Left colon (tissue), 2 donors: ENCODE data around the gene CGN. TPM values are rescaled to one million over a fixed set of nuclear protein-coding genes. Genes with fewer than 3 reads are reported as not detected.

Experiments
- ATAC-seq: fragments of 200-7000 bp; cut with Tn5 transposase; one replicate; pipeline ENCODE4 v1.9.1; 2020; ENCODE audit warnings: mild to moderate bottlenecking, moderate library complexity
- DNase-seq, 2 donors: peaks; one replicate each; pipeline ENCODE4 v3.0.0-alpha.2; 2020
- intact Hi-C, 2 donors: fragments of 100-400 bp; cut with DNase I in 1 of 2; cut with micrococcal nuclease in 1 of 2; formaldehyde crosslinking; loops; one replicate each; pipeline versions ENCODE4 v1.11.2 to v1.14.0; 2022; cut with DNase I, micrococcal nuclease
- microRNA-seq, 2 donors: library from miRNA; unstranded; fragments of <30 nt; microRNA quantifications; one replicate each; pipeline versions ENCODE4 v1.1.0 to v1.2.0, GENCODE V29; 2020
- total RNA-seq, 2 donors: library from RNA; stranded (reverse); fragmentation: NEBNext Ultra II Directional; extraction: Animal tissue kit (Norgen Biotek cat#: 25700); gene quantifications; one replicate each; pipeline ENCODE4 v1.2.1, GENCODE V29; 2021
- donor health status: DM: no; HTN: no; CAD: no.
- donor health status: DM: yes; HTN: yes; CAD: no.

The CGN gene
- total RNA-seq, 2 donors from 2014 or later: 182 to 188 TPM

- ATAC-seq (peak; percentile 57), DNase-seq (no peak)
- intact Hi-C loops: no loop called here
Measured at GRCh38 chr1:151574575-151575529, 63.7 kb downstream of the CGN start.

GRCh38 chr1:151577173-151577572, 66.0 kb downstream of the CGN start:
- DNase-seq: no peak
- ATAC-seq: no peak
- intact Hi-C loops: no loop called here

DNA sequence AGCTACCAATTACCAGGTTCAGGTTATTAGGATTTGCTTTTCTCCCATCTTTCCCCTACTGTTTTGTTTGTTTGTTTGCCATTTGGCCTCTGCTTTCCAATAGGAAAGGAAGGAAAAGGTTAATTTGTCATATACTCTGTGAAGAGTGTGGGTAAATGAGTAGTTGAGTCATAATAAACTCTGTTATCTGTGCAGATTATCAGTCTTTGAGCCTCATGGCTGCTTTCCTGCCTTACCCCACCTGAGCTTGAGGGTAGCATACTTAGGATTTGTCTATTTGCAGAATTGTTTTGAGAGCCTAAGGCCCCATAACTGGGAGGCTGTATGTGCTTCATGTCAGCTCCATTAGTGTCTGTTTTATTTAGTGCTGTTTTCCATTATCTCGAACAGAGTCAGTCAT, 67.8 kb downstream of the CGN start:
- intact Hi-C loops: no loop called here
- ATAC-seq (no peak), DNase-seq (no peak)

DNA sequence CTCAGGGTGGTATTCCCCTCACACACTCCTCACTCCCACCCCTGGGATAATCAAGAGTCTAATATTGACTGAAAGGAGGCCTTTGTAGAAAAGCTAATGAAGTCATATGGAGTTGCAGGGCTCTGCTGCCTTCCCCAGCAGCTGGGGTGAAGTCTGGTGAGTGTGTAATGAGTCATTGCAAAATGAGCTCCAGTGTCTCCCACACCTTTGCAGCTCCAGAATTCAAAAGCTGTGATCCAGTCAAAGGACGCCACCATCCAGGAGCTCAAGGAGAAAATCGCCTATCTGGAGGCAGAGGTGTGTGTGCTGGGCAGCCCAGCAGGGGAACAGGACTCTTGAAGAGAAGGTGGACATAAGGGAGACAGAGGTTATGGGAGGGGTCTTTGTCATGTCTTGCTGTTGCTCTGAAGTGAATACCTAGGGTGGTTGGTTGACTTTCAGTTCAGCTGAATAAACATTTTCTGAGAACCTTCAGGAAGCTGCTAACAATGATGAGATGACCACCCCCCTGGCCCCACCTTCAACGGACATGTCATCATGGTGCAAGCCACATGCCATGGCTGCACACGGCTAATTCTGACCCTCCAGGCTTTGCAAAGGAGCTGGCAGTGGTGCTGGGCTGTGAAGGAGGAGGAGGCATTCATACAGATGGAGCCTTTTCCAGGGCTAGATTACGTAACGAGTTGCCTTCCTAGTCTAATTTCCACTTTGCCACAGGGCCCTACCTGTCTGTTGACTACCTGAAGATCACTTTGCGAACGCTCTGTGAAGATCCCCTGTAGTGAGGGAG, 68.4 kb downstream of the CGN start:
- intact Hi-C loops: no loop called here
- no peak for DNase-seq
- ATAC-seq: no peak

GRCh38 chr1:151581451-151581850, 70.3 kb downstream of the CGN start:
- no peak for ATAC-seq

DNA sequence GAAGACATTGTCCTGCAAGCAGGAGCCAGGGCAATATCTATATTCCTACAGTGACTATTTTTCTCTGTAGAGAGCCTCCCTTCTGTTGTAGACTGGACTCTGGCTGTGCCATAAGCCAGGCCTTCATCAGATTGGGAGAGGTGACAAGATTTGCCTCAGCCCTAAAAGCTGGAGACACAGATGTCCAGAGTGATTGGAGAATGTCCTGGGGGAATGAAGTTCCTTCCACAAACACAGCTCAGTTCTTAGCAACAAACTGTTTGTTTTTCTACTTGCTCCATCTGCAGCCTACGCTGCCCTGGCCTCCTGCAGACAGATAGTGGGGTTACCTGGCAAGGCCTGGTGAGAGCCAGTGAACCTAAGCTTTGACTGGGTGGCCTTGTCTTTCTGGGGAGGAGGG, 70.7 kb downstream of the CGN start:
- DNase-seq: no peak
- intact Hi-C loops: no loop called here
- ATAC-seq: no peak

More at GRCh38 chr1:151581451-151581850, 70.3 kb downstream of the CGN start:
- intact Hi-C loops: no loop called here
- DNase-seq: no peak

DNA sequence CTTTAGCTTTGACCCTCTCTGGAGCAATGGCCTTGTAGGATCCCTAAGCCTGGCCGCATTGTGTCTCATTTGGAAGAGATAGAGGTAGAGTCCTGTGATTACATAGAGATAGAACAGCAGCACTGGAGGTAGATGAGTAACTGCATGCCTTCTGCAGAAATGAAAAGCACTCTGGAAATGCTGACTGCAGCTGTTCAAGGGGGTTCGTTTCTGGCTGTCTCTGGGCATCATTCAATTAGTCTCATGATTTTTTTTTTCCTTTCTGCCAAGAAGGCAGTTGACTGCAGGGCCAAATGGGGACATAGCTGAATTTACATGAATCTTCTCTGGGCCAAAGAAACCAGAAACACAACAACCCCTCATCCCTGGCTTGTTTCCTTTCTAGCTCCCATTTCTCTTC, 72.6 kb downstream of the CGN start:
- ATAC-seq (no peak), DNase-seq (no peak)
- intact Hi-C loops: no loop called here

DNA sequence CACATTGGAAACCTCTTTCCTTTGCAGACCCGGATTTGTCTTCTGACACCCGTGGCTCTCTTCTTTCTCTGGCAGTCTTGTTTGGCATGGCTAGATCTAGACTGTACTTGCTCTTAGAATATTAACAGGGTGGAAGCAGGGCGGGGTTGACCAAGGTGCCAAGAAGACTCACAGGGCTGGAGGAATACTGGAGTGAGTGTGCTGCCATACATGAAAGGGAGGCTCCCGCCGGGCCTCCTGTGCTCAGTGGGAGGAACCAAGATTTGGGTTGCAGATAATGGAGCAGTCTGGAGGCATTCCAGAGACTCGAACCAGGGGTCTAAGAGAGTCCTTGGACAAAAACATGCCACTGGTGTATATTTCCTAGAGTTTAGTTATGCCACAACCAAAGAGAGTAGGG, 73.1 kb downstream of the CGN start:
- ATAC-seq (peak; percentile 83), DNase-seq (peak in 1 of 2 donors; percentile 39)
- intact Hi-C loops: no loop called here

DNA sequence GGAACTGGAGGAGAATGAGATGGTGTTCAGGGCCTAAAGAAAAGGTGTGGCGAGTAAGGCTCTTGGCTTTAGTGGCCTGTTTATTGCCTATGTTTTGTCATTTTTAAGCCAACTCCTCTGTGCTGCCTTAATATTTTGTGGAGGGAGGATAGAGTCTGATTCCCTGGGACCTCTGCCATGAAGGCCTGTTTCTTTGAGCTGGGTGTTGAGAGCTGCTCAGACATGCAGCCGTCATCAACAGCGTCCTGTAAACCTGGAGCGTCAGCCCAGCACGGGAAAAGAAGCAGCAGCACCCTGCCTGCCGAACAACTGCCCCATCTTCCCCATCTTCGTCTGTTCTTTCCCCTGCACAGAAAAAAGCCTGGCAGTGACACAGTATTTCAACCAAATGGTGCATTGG, 73.6 kb downstream of the CGN start:
- intact Hi-C loops: no loop called here
- DNase-seq (no peak), ATAC-seq (no peak)

GRCh38 chr1:151585622-151586021, 74.4 kb downstream of the CGN start:
- no peak for DNase-seq
- peak; percentile 67 for ATAC-seq
- intact Hi-C loops: no loop called here

Small RNA genes lying within 50 kb of the gene (microRNA-seq; reads per million reads assigned to microRNA genes)
- gene MIR554: 0 reads per million in 2 donors

Other genes with a start within 250 kb of the CGN start
- gene ZNF687, start 229.1 kb upstream of the CGN start, total RNA-seq: 10 to 100 TPM; 22.0 to 27.7 TPM
- 10 to 100 TPM; 56.7 to 58.3 TPM for gene PI4KB, start 184.0 kb upstream of the CGN start, total RNA-seq
- 10 to 100 TPM; 20.7 to 20.9 TPM for gene RFX5, start 164.1 kb upstream of the CGN start, total RNA-seq
- 1,000 to 10,000 TPM; 1,259 to 2,164 TPM for gene SELENBP1, start 138.7 kb upstream of the CGN start, total RNA-seq
- gene PSMB4, start 111.8 kb upstream of the CGN start, total RNA-seq: 100 to 1,000 TPM; 155 to 175 TPM
- gene POGZ, start 51.9 kb upstream of the CGN start, total RNA-seq: 10 to 100 TPM; 55.4 to 70.9 TPM
- gene TUFT1, start 28.9 kb downstream of the CGN start, total RNA-seq: 10 to 100 TPM; 19.7 to 30.2 TPM
- gene SNX27, start 100.7 kb downstream of the CGN start, total RNA-seq: 10 to 100 TPM; 28.4 to 30.6 TPM
- 1 to 10 TPM; 2.2 to 2.4 TPM for gene CELF3, start 205.4 kb downstream of the CGN start, total RNA-seq
- 1 to 10 TPM in 1 of 2 donors, under 1 TPM in 1; 0.67 to 1.6 TPM for gene RIIAD1, start 210.1 kb downstream of the CGN start, total RNA-seq